ENCODE data around the gene GDPD5. TPM values are rescaled to one million over a fixed set of nuclear protein-coding genes. Genes with fewer than 3 reads are reported as not detected.

Gene GDPD5
- total RNA-seq, 1 experiment from 2014 or later: 7.8 TPM

DNA sequence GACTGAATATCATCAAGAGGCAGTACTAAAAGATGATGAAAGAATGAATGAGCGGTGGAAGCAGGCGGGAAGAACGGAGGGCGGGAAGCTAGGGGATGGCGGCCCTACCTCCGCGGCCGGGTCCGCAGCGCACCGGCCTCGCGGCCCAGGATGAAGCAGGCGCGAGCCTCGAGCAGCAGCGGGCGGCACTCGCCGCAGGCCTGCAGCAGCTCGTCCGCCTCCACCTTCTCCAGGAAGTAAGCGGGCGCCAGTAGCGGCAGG, 96.2 kb downstream of the GDPD5 start:
- DNase-seq: no peak
- peaks cover 41% of the 10 kb centered on the region for H3K27me3 ChIP-seq (ENCODE audit: insufficient read depth, low read length)
- H3K9me3 Mint-ChIP-seq: peaks cover 16 to 24% of the 10 kb centered on the region in 2 experiments

More for the DNA sequence above, 96.2 kb downstream of the GDPD5 start:
- Mint-ChIP-seq H3K4me1 (peaks cover 29 to 33% of the 10 kb centered on the region in 2 experiments), H3K36me3 (ENCODE audit: insufficient read depth in 1 of 3, low read depth in 3 of 3) (peaks cover 3 to 11% (median 8%) of the 10 kb centered on the region in 3 experiments; a peak in 6 of 7 replicates), H3K27me3 (ENCODE audit: low read depth) (peaks cover 62% of the 10 kb centered on the region), H3K4me3 (peak overlapping the region in 1 of 2 experiments; percentile 70; a peak in 3 of 5 replicates), H3K27ac (no peak overlapping the region)
- no peak overlapping the region for H2BK20ac ChIP-seq (ENCODE audit: low read depth, low read length, poor library complexity, severe bottlenecking)
- no peak overlapping the region for H3K56ac ChIP-seq (ENCODE audit: insufficient read length, low read depth, low read length)
- no peak overlapping the region for H3K18ac ChIP-seq (ENCODE audit: insufficient read length, low read depth, low read length)
- H3K23me2 ChIP-seq (ENCODE audit: insufficient read length, low read depth, low read length, poor library complexity, severe bottlenecking): peaks cover 6% of the 10 kb centered on the region
- no peak overlapping the region for H2AK5ac ChIP-seq (ENCODE audit: insufficient read length, low read length)
- H4K91ac ChIP-seq (ENCODE audit: insufficient read length, low read depth, low read length): no peak overlapping the region
- no peak overlapping the region for H2BK15ac ChIP-seq (ENCODE audit: low read depth, low read length)
- no peaks in the 10 kb centered on the region for H4K20me1 ChIP-seq (ENCODE audit: control insufficient read depth, insufficient read depth, insufficient read length)
- no peak overlapping the region for H3K23ac ChIP-seq (ENCODE audit: insufficient read length, low read depth, low read length)
- peak overlapping the region; percentile 62 for H3K4me2 ChIP-seq (ENCODE audit: insufficient read depth, insufficient read length, low read length)
- no peak overlapping the region for H3K9ac ChIP-seq (ENCODE audit: extremely low read depth, insufficient read length, low read length)
- H3K79me1 ChIP-seq (ENCODE audit: insufficient read depth, low read depth, low read length, poor library complexity, severe bottlenecking): no peaks in the 10 kb centered on the region
- no peak overlapping the region for H2BK120ac ChIP-seq (ENCODE audit: low read depth, low read length, poor library complexity, severe bottlenecking)
- no peak overlapping the region for H4K8ac ChIP-seq (replicated peaks; ENCODE audit: insufficient read length, low read depth, low read length)
- no peak overlapping the region for H2AFZ ChIP-seq (ENCODE audit: low read length)
- no peak overlapping the region for H3K27ac ChIP-seq (ENCODE audit: insufficient read length, low read depth, low read length)
- no peak overlapping the region for H2BK5ac ChIP-seq (ENCODE audit: insufficient read length, low read length)
- peaks cover 10% of the 10 kb centered on the region for H3K9me3 ChIP-seq (ENCODE audit: control insufficient read depth, low read depth, low read length)
- H3K79me2 ChIP-seq (ENCODE audit: insufficient read depth, low read length): no peaks in the 10 kb centered on the region
- H4K5ac ChIP-seq (ENCODE audit: insufficient read length, low read depth, low read length): no peak overlapping the region
- TF ChIP-seq, protein P1, sequence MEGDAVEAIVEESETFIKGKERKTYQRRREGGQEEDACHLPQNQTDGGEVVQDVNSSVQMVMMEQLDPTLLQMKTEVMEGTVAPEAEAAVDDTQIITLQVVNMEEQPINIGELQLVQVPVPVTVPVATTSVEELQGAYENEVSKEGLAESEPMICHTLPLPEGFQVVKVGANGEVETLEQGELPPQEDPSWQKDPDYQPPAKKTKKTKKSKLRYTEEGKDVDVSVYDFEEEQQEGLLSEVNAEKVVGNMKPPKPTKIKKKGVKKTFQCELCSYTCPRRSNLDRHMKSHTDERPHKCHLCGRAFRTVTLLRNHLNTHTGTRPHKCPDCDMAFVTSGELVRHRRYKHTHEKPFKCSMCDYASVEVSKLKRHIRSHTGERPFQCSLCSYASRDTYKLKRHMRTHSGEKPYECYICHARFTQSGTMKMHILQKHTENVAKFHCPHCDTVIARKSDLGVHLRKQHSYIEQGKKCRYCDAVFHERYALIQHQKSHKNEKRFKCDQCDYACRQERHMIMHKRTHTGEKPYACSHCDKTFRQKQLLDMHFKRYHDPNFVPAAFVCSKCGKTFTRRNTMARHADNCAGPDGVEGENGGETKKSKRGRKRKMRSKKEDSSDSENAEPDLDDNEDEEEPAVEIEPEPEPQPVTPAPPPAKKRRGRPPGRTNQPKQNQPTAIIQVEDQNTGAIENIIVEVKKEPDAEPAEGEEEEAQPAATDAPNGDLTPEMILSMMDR (conservative IDR thresholded peaks at IDR 0.05): no peak
- no CpG with 5 or more reads among the region's 25 CpGs for WGBS (ENCODE audit: extremely low coverage, insufficient read length, low lambda C conversion rate)
- H3K14ac ChIP-seq (ENCODE audit: insufficient read depth, low read length): no peak overlapping the region
- H3K4me1 ChIP-seq (ENCODE audit: insufficient read depth, low read length): peaks cover 3% of the 10 kb centered on the region; the same call in 1 of the 2 replicates
- H3K4ac ChIP-seq (ENCODE audit: low read depth, low read length): no peak overlapping the region
- no peak overlapping the region for H2BK12ac ChIP-seq (ENCODE audit: insufficient read length, low read depth, low read length)
- H3T11ph ChIP-seq (ENCODE audit: low read length): no peak overlapping the region
